Uterus (tissue), 4 donors: ENCODE results near the gene ROPN1. TPM values are rescaled to one million over a fixed set of nuclear protein-coding genes. Genes with fewer than 3 reads are reported as not detected.

Experiments used
- DNase-seq, 2 donors: peaks; one replicate each; pipeline ENCODE4 v3.0.0-alpha.2; 2019 to 2020
- H3K27ac ChIP-seq, 2 donors: fragments of 200-600 bp; sonication (generic); 1 replicate in 1 of 2; 2 replicates in 1 of 2; pipeline ENCODE4 v1.5.1; 2016 to 2018
- H3K27me3 ChIP-seq, 2 donors: fragments of 200-600 bp; sonication (generic); one replicate each; pipeline ENCODE4 v1.5.1; 2018 to 2019; ENCODE audit warnings: control low read depth in 1 of 2
- H3K36me3 ChIP-seq, 2 donors: fragments of 200-600 bp; sonication (generic); one replicate each; pipeline ENCODE4 v1.5.1; 2019; ENCODE audit warnings: control low read depth in 1 of 2
- H3K4me1 ChIP-seq, 2 donors: fragments of 200-600 bp; sonication (generic); one replicate each; pipeline ENCODE4 v1.5.1; 2018 to 2019; ENCODE audit warnings: control low read depth in 1 of 2
- H3K4me3 ChIP-seq, 2 donors: fragments of 200-600 bp; sonication (generic); 1 replicate in 1 of 2; 2 replicates in 1 of 2; pipeline ENCODE4 v1.5.1; 2018 to 2019; ENCODE audit warnings: mild to moderate bottlenecking in 1 of 2
- H3K9me3 ChIP-seq, 2 donors: fragments of 200-600 bp; sonication (generic); one replicate each; pipeline ENCODE4 v1.5.1; 2019; ENCODE audit warnings: control low read depth in 1 of 2
- CTCF ChIP-seq, 4 experiments: fragments of 200-600 bp in 2 of 4; fragments of 450-650 bp in 2 of 4; sonication (generic) in 2 of 4; IDR thresholded peaks; one replicate each; pipeline ENCODE4 v1.5.1; 2016 to 2019; ENCODE audit warnings: antibody characterized with exemption in 4 of 4, mild to moderate bottlenecking in 2 of 4, moderate library complexity in 1 of 4
- POLR2A ChIP-seq, 2 donors: fragments of 450-650 bp; IDR thresholded peaks; one replicate each; pipeline ENCODE4 v1.6.1; 2016; ENCODE audit warnings: antibody characterized with exemption in 2 of 2, mild to moderate bottlenecking in 1 of 2, moderate library complexity in 1 of 2
- intact Hi-C: fragments of 100-400 bp; cut with DNase I; formaldehyde crosslinking; loops from one replicate; pipeline ENCODE4 v1.15.1; 2023; ENCODE audit warnings: low total_unique reads
- total RNA-seq, 4 donors: library from RNA; depleted of rRNA in 3 of 4; stranded (reverse); fragments of >200 nt in 3 of 4; gene quantifications; one replicate each; pipeline versions ENCODE4 v1.1.0 to v1.2.4, GENCODE V29; 2014 to 2023
- donor health status: DM: yes; HTN: yes; CAD: no.

The ROPN1 gene
- total RNA-seq, 4 donors from 2014 or later = not detected

- intact Hi-C loops = loop anchor here (5.0 kb wide), 1 partner anchor 38 kb away; no protein-coding TSS in a partner anchor
- H3K9me3 ChIP-seq = no peaks in the 10 kb centered on the region
Observed at GRCh38 chr3:124034844-124035152, 42.9 kb upstream of the ROPN1 start.

GRCh38 chr3:124034016-124034843, 42.3 kb upstream of the ROPN1 start:
- no peaks in the 10 kb centered on the region for H3K27me3 ChIP-seq
- peak overlapping the region; percentile 58 to 73 for H3K4me3 ChIP-seq
- DNase-seq = peak; percentile 36 to 39
- no peaks in the 10 kb centered on the region for H3K36me3 ChIP-seq
- H3K9me3 ChIP-seq = no peaks in the 10 kb centered on the region
- no peaks in the 10 kb centered on the region for H3K4me1 ChIP-seq
- no peak for TF ChIP-seq CTCF (IDR thresholded peaks at IDR 0.05)
- TF ChIP-seq POLR2A (IDR thresholded peaks at IDR 0.05) = no peak
- intact Hi-C loops = loop anchor here (5.0 kb wide), 1 partner anchor 38 kb away; no protein-coding TSS in a partner anchor
- H3K27ac ChIP-seq = peak overlapping the region; percentile 86 to 90

More at GRCh38 chr3:124034844-124035152, 42.9 kb upstream of the ROPN1 start:
- DNase-seq = peak in 1 of 2 donors; percentile 20
- Histone ChIP-seq H3K36me3 (no peaks in the 10 kb centered on the region), H3K27me3 (no peaks in the 10 kb centered on the region), H3K4me1 (no peaks in the 10 kb centered on the region), H3K4me3 (peak overlapping the region; percentile 58 to 73), H3K27ac (peak overlapping the region; percentile 86 to 90)
- TF ChIP-seq CTCF (IDR thresholded peaks at IDR 0.05) (no peak), POLR2A (IDR thresholded peaks at IDR 0.05) (no peak)

- Histone ChIP-seq H3K4me1 (no peaks in the 10 kb centered on the region), H3K9me3 (no peaks in the 10 kb centered on the region), H3K36me3 (no peaks in the 10 kb centered on the region), H3K4me3 (peak within 1 kb of the TSS; percentile 58 to 73), H3K27me3 (no peaks in the 10 kb centered on the region), H3K27ac (peak within 1 kb of the TSS; percentile 86 to 90)
- intact Hi-C loops = loop anchor here (5.0 kb wide), 1 partner anchor 39 kb away; no protein-coding TSS in a partner anchor
- TF ChIP-seq CTCF (IDR thresholded peaks at IDR 0.05) (no peak), POLR2A (IDR thresholded peaks at IDR 0.05) (peak in 1 of 2 donors; percentile 22)
- DNase-seq = peak; percentile 34 to 35
Observed at GRCh38 chr3:124033360-124034015, 41.6 kb upstream of the ROPN1 start, which contains the start of gene KALRN. TSS of gene KALRN (plus strand) at chr3:124033369.

- H3K27me3 ChIP-seq = no peaks in the 10 kb centered on the region
- TF ChIP-seq CTCF (IDR thresholded peaks at IDR 0.05) (peak; percentile 70 to 94 (median 78)), POLR2A (IDR thresholded peaks at IDR 0.05) (peak; percentile 30 to 56)
- peak; percentile 88 to 92 for DNase-seq
- no peaks in the 10 kb centered on the region for H3K4me1 ChIP-seq
- H3K27ac ChIP-seq = peak overlapping the region; percentile 86 to 90
- H3K9me3 ChIP-seq = no peaks in the 10 kb centered on the region
- intact Hi-C loops = loop anchor here (5.0 kb wide), 1 partner anchor 39 kb away; no protein-coding TSS in a partner anchor
- no peaks in the 10 kb centered on the region for H3K36me3 ChIP-seq
- H3K4me3 ChIP-seq = peak overlapping the region; percentile 58 to 73
Observed at GRCh38 chr3:124032881-124033359, 41.0 kb upstream of the ROPN1 start.
